DOHH2 (cell line): Measurements from ENCODE around the gene RALGAPA2.

Experiments used
- EZH2phosphoT487 ChIP-seq: fragments of 200-600 bp; sonication (generic); IDR thresholded peaks from 2 replicates; pipeline ENCODE4 v1.6.1; 2017; ENCODE audit warnings: borderline replicate concordance, mild to moderate bottlenecking, antibody characterized with exemption, low read length, moderate library complexity, mixed read lengths
- TF ChIP-seq, protein P1 (sequence below): fragments of 200-600 bp; sonication (generic); IDR thresholded peaks from one replicate; pipeline ENCODE4 v1.5.1; 2014; ENCODE audit warnings: antibody characterized with exemption, mild to moderate bottlenecking, low read depth, low read length; ENCODE audit not compliant: poor library complexity, severe bottlenecking

DNA sequence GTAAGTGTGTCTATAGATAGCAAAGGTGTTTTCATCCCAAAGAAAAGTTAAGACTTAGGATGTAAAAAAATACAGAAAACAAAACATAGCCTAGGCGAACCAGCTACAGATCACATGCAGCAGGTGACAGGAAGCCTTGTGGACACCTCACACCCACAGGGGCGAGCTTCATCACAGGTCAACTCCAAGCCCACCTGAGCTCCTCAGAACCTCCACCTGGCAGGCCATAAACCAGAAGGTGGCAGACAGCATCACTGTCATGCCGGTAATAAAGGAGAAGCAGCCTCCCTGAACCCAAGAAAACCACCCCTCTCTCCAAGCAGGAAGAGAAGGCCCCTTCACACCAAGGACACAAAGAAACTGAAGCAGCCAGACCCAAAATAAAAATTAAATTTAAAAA, 1.0 kb downstream of the RALGAPA2 start:
- TF ChIP-seq, protein P1, sequence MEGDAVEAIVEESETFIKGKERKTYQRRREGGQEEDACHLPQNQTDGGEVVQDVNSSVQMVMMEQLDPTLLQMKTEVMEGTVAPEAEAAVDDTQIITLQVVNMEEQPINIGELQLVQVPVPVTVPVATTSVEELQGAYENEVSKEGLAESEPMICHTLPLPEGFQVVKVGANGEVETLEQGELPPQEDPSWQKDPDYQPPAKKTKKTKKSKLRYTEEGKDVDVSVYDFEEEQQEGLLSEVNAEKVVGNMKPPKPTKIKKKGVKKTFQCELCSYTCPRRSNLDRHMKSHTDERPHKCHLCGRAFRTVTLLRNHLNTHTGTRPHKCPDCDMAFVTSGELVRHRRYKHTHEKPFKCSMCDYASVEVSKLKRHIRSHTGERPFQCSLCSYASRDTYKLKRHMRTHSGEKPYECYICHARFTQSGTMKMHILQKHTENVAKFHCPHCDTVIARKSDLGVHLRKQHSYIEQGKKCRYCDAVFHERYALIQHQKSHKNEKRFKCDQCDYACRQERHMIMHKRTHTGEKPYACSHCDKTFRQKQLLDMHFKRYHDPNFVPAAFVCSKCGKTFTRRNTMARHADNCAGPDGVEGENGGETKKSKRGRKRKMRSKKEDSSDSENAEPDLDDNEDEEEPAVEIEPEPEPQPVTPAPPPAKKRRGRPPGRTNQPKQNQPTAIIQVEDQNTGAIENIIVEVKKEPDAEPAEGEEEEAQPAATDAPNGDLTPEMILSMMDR, result no peak
- no peak for TF ChIP-seq EZH2phosphoT487
